Breast epithelium (tissue), 4 donors: ENCODE data around the gene TMEM164. TPM values are rescaled to one million over a fixed set of nuclear protein-coding genes. Genes with fewer than 3 reads are reported as not detected.

Experiments
- DNase-seq, 2 donors: peaks; one replicate each; pipeline ENCODE4 v3.0.0-alpha.2; 2019; ENCODE audit warnings: low spot score in 2 of 2
- H3K27ac ChIP-seq, 2 donors: fragments of 200-600 bp; sonication (generic) in 1 of 2; one replicate each; pipeline ENCODE4 v1.5.1; 2016 to 2019; ENCODE audit warnings: mild to moderate bottlenecking in 1 of 2
- H3K27me3 ChIP-seq, 2 donors: fragments of 200-600 bp; sonication (generic) in 1 of 2; one replicate each; pipeline versions ENCODE4 v1.5.1 to v1.6.0; 2017 to 2019; ENCODE audit warnings: control low read depth in 1 of 2, mild to moderate bottlenecking in 1 of 2
- H3K36me3 ChIP-seq: fragments of 200-600 bp; one replicate; pipeline ENCODE4 v1.5.1; 2019
- H3K4me1 ChIP-seq, 2 donors: fragments of 200-600 bp; sonication (generic); one replicate each; pipeline ENCODE4 v1.5.1; 2016 to 2019; ENCODE audit warnings: control low read depth in 1 of 2
- H3K4me3 ChIP-seq, 3 donors: fragments of 200-600 bp; sonication (generic); 1 replicate in 2 of 3; 2 replicates in 1 of 3; pipeline ENCODE4 v1.5.1; 2016 to 2019; ENCODE audit warnings: mild to moderate bottlenecking in 3 of 3, moderate library complexity in 2 of 3
- H3K9me3 ChIP-seq, 2 donors: fragments of 200-600 bp; sonication (generic) in 1 of 2; one replicate each; pipeline ENCODE4 v1.5.1; 2016 to 2019; ENCODE audit warnings: control low read depth in 1 of 2
- CTCF ChIP-seq, 3 donors: fragments of 450-650 bp; IDR thresholded peaks; one replicate each; pipeline ENCODE4 v1.5.1; 2016 to 2017; ENCODE audit warnings: antibody characterized with exemption in 3 of 3, mild to moderate bottlenecking in 3 of 3, moderate library complexity in 3 of 3
- POLR2A ChIP-seq: fragments of 450-650 bp; IDR thresholded peaks from one replicate; pipeline ENCODE4 v1.6.1; 2016; ENCODE audit warnings: antibody characterized with exemption, mild to moderate bottlenecking, moderate library complexity
- POLR2AphosphoS5 ChIP-seq, 3 donors: sonication (generic); formaldehyde crosslinking; IDR thresholded peaks; one replicate each; pipeline ENCODE4 v1.6.1; 2017; ENCODE audit warnings: antibody characterized with exemption in 3 of 3
- intact Hi-C: fragments of 100-400 bp; cut with DNase I; formaldehyde crosslinking; loops from one replicate; pipeline ENCODE4 v1.15.1; 2023; ENCODE audit warnings: low total_unique reads
- total RNA-seq, 3 donors: library from RNA; depleted of rRNA; stranded (reverse); fragments of >200 nt; gene quantifications; one replicate each; pipeline ENCODE4 v1.1.0, GENCODE V29; 2016

TMEM164 gene
- total RNA-seq, 3 donors from 2014 or later: 35.7 to 58.7 (median 56.5) TPM

GRCh38 chrX:110087485-110088356 is 84.8 kb downstream of the TMEM164 start:
- Histone ChIP-seq H3K9me3 (no peaks in the 10 kb centered on the region), H3K27ac (no peak overlapping the region), H3K4me3 (no peak overlapping the region), H3K27me3 (peaks cover 0 to 30% of the 10 kb centered on the region in 2 donors), H3K36me3 (no peaks in the 10 kb centered on the region), H3K4me1 (no peaks in the 10 kb centered on the region)
- intact Hi-C loops: no loop called here
- no peak for DNase-seq
- TF ChIP-seq POLR2AphosphoS5 (IDR thresholded peaks at IDR 0.05): no peak
- TF ChIP-seq POLR2A: no peak
- no peak for TF ChIP-seq CTCF (IDR thresholded peaks at IDR 0.05)

GRCh38 chrX:110089656-110090403 is 86.9 kb downstream of the TMEM164 start:
- H3K4me1 ChIP-seq: no peaks in the 10 kb centered on the region
- no peak overlapping the region for H3K4me3 ChIP-seq
- intact Hi-C loops: no loop called here
- no peaks in the 10 kb centered on the region for H3K36me3 ChIP-seq
- TF ChIP-seq POLR2AphosphoS5 (IDR thresholded peaks at IDR 0.05): no peak
- TF ChIP-seq POLR2A: no peak
- TF ChIP-seq CTCF (IDR thresholded peaks at IDR 0.05): no peak
- DNase-seq: no peak
- H3K9me3 ChIP-seq: no peaks in the 10 kb centered on the region
- no peak overlapping the region for H3K27ac ChIP-seq
- H3K27me3 ChIP-seq: peaks cover 0 to 23% of the 10 kb centered on the region in 2 donors

- H3K36me3 ChIP-seq: no peaks in the 10 kb centered on the region
- no peak overlapping the region for H3K27ac ChIP-seq
- DNase-seq: no peak
- no peak for TF ChIP-seq POLR2A
- no peak for TF ChIP-seq CTCF (IDR thresholded peaks at IDR 0.05)
- no peak for TF ChIP-seq POLR2AphosphoS5 (IDR thresholded peaks at IDR 0.05)
- H3K27me3 ChIP-seq: peaks cover 0 to 23% of the 10 kb centered on the region in 2 donors
- H3K4me3 ChIP-seq: no peak overlapping the region
- H3K4me1 ChIP-seq: no peaks in the 10 kb centered on the region
- intact Hi-C loops: no loop called here
- H3K9me3 ChIP-seq: no peaks in the 10 kb centered on the region
Measured at GRCh38 chrX:110097920-110098319, 95.0 kb downstream of the TMEM164 start.

GRCh38 chrX:110103344-110103743 is 100.4 kb downstream of the TMEM164 start:
- DNase-seq: no peak
- Histone ChIP-seq H3K4me3 (no peak overlapping the region), H3K9me3 (no peaks in the 10 kb centered on the region), H3K27me3 (peaks cover 0 to 31% of the 10 kb centered on the region in 2 donors), H3K4me1 (no peaks in the 10 kb centered on the region), H3K27ac (no peak overlapping the region), H3K36me3 (no peaks in the 10 kb centered on the region)
- TF ChIP-seq POLR2AphosphoS5 (IDR thresholded peaks at IDR 0.05) (no peak), POLR2A (no peak), CTCF (IDR thresholded peaks at IDR 0.05) (no peak)
- intact Hi-C loops: no loop called here

- Histone ChIP-seq H3K9me3 (no peaks in the 10 kb centered on the region), H3K27me3 (peaks cover 0 to 37% of the 10 kb centered on the region in 2 donors), H3K27ac (no peak overlapping the region), H3K4me3 (no peak overlapping the region), H3K36me3 (no peaks in the 10 kb centered on the region), H3K4me1 (no peaks in the 10 kb centered on the region)
- intact Hi-C loops: no loop called here
- no peak for DNase-seq
- TF ChIP-seq POLR2AphosphoS5 (IDR thresholded peaks at IDR 0.05): no peak
- TF ChIP-seq POLR2A: no peak
- no peak for TF ChIP-seq CTCF (IDR thresholded peaks at IDR 0.05)
Measured at GRCh38 chrX:110104078-110104477, 101.2 kb downstream of the TMEM164 start.
